LHCN-M2 (cell line): ENCODE data around the gene SLC30A5. TPM values are rescaled to one million over a fixed set of nuclear protein-coding genes. Genes with fewer than 3 reads are reported as not detected.
"Not testable (repeated sequence)": the region's sequence is repeated elsewhere in the genome, so short reads cannot be mapped to it uniquely, and the experiment has no call there.

Source experiments
- DNase-seq: peaks from one replicate; pipeline ENCODE4 v3.0.0-alpha.2; 2012; ENCODE audit warnings: low read depth
- polyA plus RNA-seq: library from polyadenylated mRNA; unstranded; fragments of >200 nt; gene quantifications from one replicate; pipeline ENCODE4 v1.2.1, GENCODE V29; 2012; ENCODE audit warnings: missing spikeins
- total RNA-seq: library from RNA; depleted of rRNA; stranded (reverse); fragments of >200 nt; gene quantifications from 2 replicates; pipeline ENCODE4 v1.2.3, GENCODE V29; 2014; rRNA removed

SLC30A5 gene
- total RNA-seq: 42.9 and 53.7 TPM in 2 replicates
- 16.7 TPM for polyA plus RNA-seq

GRCh38 chr5:69093771-69094482 is at the start of gene SLC30A5:
Gene SLC30A5 (plus strand): TSS chr5:69094014. CDS start chr5:69094256, 242 bp downstream.
- DNase-seq: peak; percentile 99

- DNase-seq: not testable (repeated sequence)
Measured at GRCh38 chr5:69045213-69045612, 48.6 kb upstream of the SLC30A5 start.

GRCh38 chr5:69046375-69046957 is 47.3 kb upstream of the SLC30A5 start:
- peak; percentile 25 for DNase-seq

GRCh38 chr5:69048230-69048629 is 45.6 kb upstream of the SLC30A5 start:
- no peak for DNase-seq

- peak; percentile 6 for DNase-seq
Measured at GRCh38 chr5:69049151-69049550, 44.7 kb upstream of the SLC30A5 start.

- DNase-seq: peak; percentile 29
Measured at GRCh38 chr5:69049796-69050195, 44.0 kb upstream of the SLC30A5 start.

GRCh38 chr5:69050214-69050613 is 43.6 kb upstream of the SLC30A5 start:
- DNase-seq: no peak

GRCh38 chr5:69052181-69052580 is 41.6 kb upstream of the SLC30A5 start:
- no peak for DNase-seq

GRCh38 chr5:69074664-69075521 is 18.9 kb upstream of the SLC30A5 start:
- DNase-seq: no peak

- no peak for DNase-seq
Measured at GRCh38 chr5:69075522-69076179, 18.2 kb upstream of the SLC30A5 start.

- no peak for DNase-seq
Measured at GRCh38 chr5:69078921-69079540, 14.8 kb upstream of the SLC30A5 start.

GRCh38 chr5:69079556-69079955 is 14.3 kb upstream of the SLC30A5 start:
- no peak for DNase-seq

GRCh38 chr5:69083412-69083811 is 10.4 kb upstream of the SLC30A5 start:
- peak; percentile 8 for DNase-seq

GRCh38 chr5:69084195-69084594 is 9.6 kb upstream of the SLC30A5 start:
- DNase-seq: no peak

- no peak for DNase-seq
Measured at GRCh38 chr5:69084903-69085302, 8.9 kb upstream of the SLC30A5 start.

- DNase-seq: no peak
Measured at GRCh38 chr5:69086206-69086605, 7.6 kb upstream of the SLC30A5 start.

GRCh38 chr5:69088006-69088405 is 5.8 kb upstream of the SLC30A5 start:
- DNase-seq: not testable (repeated sequence)

- DNase-seq: no peak
Measured at GRCh38 chr5:69090158-69090557, 3.7 kb upstream of the SLC30A5 start.

- DNase-seq: no peak
Measured at GRCh38 chr5:69091771-69092170, 2.0 kb upstream of the SLC30A5 start.

- DNase-seq: no peak
Measured at GRCh38 chr5:69092969-69093368, 845 bp upstream of the SLC30A5 start.

- DNase-seq: no peak
Measured at GRCh38 chr5:69099302-69099701, 5.5 kb downstream of the SLC30A5 start.
